ACC112 (cell line): Measurements from ENCODE around the gene PEX5.
"Not testable (repeated sequence)": the region's sequence is repeated elsewhere in the genome, so short reads cannot be mapped to it uniquely, and the experiment has no call there.

Experiments used
- H2AFZ ChIP-seq: fragments of 200-600 bp; sonication (generic); one replicate; pipeline ENCODE4 v1.6.0; 2017; ENCODE audit warnings: antibody characterized with exemption, low read length; ENCODE audit not compliant: unreplicated experiment
- H3K27ac ChIP-seq: fragments of 200-600 bp; sonication (generic); 2 replicates; pipeline ENCODE4 v1.5.1; 2014; ENCODE audit warnings: low read depth, mild to moderate bottlenecking, antibody characterized with exemption, low read length, moderate library complexity
- H3K27me3 ChIP-seq: fragments of 200-600 bp; sonication (generic); 2 replicates; pipeline ENCODE4 v1.6.1; 2014; ENCODE audit warnings: mild to moderate bottlenecking, antibody characterized with exemption, low read length, moderate library complexity, mixed read lengths; ENCODE audit not compliant: insufficient read depth
- H3K36me3 ChIP-seq: fragments of 200-600 bp; sonication (generic); 2 replicates; pipeline ENCODE4 v1.6.1; 2016; ENCODE audit warnings: mild to moderate bottlenecking, antibody characterized with exemption, low read length, moderate library complexity, mixed read lengths; ENCODE audit not compliant: insufficient read depth
- H3K4me1 ChIP-seq: fragments of 200-600 bp; sonication (generic); one replicate; pipeline ENCODE4 v1.6.1; 2016; ENCODE audit warnings: low read length, mixed read lengths; ENCODE audit not compliant: insufficient read depth, unreplicated experiment, control insufficient read depth
- H3K4me3 ChIP-seq: fragments of 200-600 bp; sonication (generic); 2 replicates; pipeline ENCODE4 v1.5.1; 2014; ENCODE audit warnings: mild to moderate bottlenecking, low read depth, low read length
- H3K79me2 ChIP-seq: fragments of 200-600 bp; sonication (generic); one replicate; pipeline ENCODE4 v1.6.0; 2016; ENCODE audit warnings: low read length; ENCODE audit not compliant: control insufficient read depth, unreplicated experiment, insufficient read depth

PEX5 gene

DNA sequence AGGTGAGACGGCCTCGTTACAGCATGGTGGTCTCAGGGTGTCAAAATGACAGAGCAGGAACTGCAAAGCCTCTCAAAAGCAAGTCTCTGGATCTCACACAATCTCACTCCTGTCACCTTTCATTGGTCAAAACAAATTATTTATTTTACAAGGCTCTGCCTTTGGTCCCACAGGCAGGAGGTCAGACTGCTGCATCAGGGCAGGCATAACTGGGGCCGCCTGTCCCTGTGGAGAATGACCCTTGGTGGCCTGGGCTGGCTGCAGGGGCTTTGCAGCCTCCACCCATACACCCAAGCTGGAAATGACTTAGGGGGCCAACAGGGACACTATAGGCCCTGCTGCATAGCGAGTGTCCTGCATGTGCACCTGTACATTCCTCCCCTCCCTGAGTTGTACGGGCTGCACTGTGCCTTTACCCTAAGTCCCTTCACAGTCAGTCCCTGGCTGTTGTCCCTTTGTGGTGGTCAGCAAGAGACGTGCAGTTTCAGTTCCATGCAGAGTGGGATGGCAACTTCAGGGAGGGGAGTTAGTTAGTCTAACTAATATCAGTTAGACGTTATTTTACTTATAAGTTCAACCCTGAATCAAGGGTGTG is 28.1 kb downstream of the PEX5 start:
- peaks cover 2% of the 10 kb centered on the region; the same call in 1 of the 2 replicates for H3K36me3 ChIP-seq
- no peak overlapping the region for H2AFZ ChIP-seq
- no peak overlapping the region for H3K4me3 ChIP-seq
- H3K27ac ChIP-seq, result no peak overlapping the region
- H3K79me2 ChIP-seq, result no peaks in the 10 kb centered on the region
- no peaks in the 10 kb centered on the region for H3K4me1 ChIP-seq
- no peaks in the 10 kb centered on the region for H3K27me3 ChIP-seq

DNA sequence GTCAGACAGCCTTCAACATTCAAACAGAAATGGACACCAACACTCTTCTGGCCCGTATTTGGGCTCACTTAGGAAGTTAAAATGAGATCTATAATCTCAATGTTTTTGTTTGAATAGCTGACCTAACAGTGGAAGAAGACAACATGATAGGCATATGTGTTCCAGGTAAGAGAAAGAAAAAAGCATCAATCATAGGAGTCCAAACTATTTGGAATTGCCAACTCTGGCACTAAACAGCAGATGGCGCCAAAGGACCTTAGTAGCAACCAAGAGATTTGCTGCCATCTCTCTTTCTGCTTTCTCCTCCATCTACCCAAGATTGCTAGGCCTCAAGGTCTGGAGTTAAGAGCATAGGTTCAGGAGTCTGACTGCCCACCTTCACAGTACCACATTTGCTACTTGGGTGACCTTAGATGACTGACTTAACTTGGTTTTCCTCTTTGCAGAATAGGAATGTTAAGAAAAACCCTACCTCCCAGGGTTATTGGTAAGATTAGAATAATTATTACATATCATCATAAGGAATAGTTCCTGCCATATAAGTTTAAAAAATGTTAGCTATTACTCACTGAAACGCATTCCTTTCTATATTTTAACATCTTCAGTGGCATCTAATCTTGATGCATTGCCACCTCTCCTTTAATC is 30.2 kb downstream of the PEX5 start:
- Histone ChIP-seq H3K27me3 (no peaks in the 10 kb centered on the region), H3K27ac (no peak overlapping the region), H3K79me2 (no peaks in the 10 kb centered on the region), H3K4me3 (no peak overlapping the region), H3K36me3 (no peaks in the 10 kb centered on the region), H2AFZ (no peak overlapping the region), H3K4me1 (no peaks in the 10 kb centered on the region)

DNA sequence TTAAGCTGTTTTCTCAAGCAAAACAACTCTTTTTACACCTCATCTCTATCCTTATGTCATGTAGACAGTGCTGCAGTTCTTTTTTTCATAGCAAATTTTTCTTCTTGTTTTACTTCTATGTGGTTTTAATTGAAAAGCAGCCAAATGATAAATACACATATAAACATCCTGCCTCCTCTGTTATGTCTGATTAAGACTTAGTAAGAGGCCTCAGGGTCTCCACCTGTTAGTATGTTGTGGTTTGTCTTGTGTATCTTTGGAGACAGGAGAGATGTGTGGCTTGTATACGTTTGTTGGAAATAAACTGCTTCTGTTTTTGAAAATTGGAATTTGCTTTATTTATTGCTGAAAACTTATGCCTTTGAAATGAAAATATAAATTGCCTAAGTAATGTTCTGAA is 32.0 kb downstream of the PEX5 start:
- no peaks in the 10 kb centered on the region for H3K79me2 ChIP-seq
- H3K4me3 ChIP-seq, result no peak overlapping the region
- no peak overlapping the region for H2AFZ ChIP-seq
- H3K36me3 ChIP-seq, result no peaks in the 10 kb centered on the region
- H3K4me1 ChIP-seq, result no peaks in the 10 kb centered on the region
- H3K27ac ChIP-seq, result no peak overlapping the region
- no peaks in the 10 kb centered on the region for H3K27me3 ChIP-seq

DNA sequence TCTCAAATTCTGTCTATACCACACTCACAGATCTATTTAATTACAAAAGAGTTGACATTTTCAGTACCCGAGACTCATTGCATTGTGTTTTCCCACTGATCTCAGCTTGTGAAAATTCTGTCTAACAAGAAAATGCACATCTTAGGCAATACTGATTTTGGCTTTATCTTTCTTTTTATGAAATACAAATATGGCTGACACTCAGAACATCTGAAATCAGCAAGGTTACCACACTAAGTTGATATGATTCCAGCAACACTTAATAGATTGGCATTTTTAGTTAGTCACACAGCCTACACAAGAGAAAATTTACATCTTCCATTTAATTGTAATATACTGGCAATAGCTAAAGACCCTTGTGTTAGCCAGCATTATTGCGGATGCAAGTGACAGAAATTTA is 40.3 kb downstream of the PEX5 start:
- H2AFZ ChIP-seq, result no peak overlapping the region
- H3K4me1 ChIP-seq, result no peaks in the 10 kb centered on the region
- no peak overlapping the region for H3K27ac ChIP-seq
- peaks cover 12% of the 10 kb centered on the region for H3K27me3 ChIP-seq
- H3K79me2 ChIP-seq, result no peaks in the 10 kb centered on the region
- H3K4me3 ChIP-seq, result no peak overlapping the region
- H3K36me3 ChIP-seq, result no peaks in the 10 kb centered on the region

DNA sequence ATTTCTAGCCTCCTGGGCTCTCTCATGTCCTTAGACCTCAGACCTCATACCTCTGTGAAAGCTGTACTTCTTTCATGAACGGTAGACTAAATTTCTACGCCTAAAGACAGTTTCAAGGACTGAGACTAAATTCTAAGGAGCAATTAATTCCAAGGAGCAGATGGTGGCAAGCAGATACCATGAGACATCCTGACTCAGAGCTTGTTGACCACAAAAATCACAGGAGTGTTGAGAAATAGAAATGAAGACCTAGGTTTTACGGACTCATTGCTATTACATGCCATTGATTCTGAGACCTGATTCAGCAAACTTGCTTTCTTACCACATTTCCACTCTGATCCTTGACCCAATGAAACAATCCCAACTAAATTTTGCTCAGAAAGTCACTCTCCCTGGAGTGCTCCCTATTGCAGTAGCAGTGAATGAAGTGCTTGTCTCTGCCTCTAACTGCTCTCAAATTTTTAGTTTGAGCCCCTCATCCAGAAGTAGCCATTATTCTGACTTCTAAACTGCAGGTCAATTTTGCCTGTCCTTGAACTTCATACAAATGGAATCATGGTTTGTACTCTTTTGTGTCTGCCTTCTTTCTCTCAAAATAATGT is 52.0 kb downstream of the PEX5 start:
- H3K36me3 ChIP-seq, result no peaks in the 10 kb centered on the region
- H3K4me1 ChIP-seq, result no peaks in the 10 kb centered on the region
- H3K27ac ChIP-seq, result no peak overlapping the region
- H3K4me3 ChIP-seq, result no peak overlapping the region
- no peaks in the 10 kb centered on the region for H3K79me2 ChIP-seq
- H3K27me3 ChIP-seq, result peaks cover 4% of the 10 kb centered on the region
- H2AFZ ChIP-seq, result no peak overlapping the region

DNA sequence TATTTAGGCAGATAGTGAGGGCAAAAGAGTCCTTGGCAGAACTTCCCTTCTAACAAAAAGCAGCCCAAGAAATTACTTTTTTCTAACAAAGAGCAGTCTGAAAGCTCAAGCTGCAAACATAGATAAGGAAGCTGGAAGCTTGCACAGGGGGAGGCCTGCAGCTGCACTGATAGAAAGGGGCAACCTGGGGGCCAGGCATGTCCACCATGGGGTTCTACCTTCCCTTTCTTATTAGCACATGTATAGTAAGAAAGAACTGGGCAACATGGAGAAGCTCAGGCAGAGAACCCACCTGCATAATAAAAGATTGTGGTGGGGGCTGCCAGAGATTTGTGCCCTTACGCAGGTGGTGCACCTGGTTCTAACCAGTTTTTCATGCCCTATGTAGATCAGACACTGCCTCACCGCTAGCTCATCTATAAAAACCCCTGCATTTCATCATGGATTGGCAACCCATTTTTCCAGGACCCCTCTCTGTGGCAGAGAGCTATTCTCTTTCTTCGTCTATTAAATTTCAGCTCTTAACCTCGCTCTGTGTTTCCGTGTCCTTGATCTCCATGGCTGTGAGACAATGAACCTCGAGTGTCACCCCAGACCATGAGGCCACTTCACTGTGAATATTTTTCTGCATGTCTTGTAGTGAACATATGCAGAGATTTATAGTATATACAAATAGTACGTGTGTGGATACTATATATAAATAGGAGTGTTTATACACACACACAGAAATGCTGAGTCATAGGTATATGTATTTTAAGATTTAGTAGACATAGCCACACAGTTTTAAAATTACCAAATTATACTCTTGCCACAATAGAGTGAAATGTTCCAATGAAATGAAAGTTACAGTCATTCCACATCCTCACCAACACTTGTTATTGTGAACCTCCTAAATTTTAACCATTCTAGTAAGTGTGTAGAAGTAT is 53.0 kb downstream of the PEX5 start:
- Histone ChIP-seq H3K27me3 (peaks cover 4% of the 10 kb centered on the region), H3K36me3 (no peaks in the 10 kb centered on the region), H3K4me3 (no peak overlapping the region), H2AFZ (no peak overlapping the region), H3K4me1 (no peaks in the 10 kb centered on the region), H3K27ac (no peak overlapping the region), H3K79me2 (no peaks in the 10 kb centered on the region)

DNA sequence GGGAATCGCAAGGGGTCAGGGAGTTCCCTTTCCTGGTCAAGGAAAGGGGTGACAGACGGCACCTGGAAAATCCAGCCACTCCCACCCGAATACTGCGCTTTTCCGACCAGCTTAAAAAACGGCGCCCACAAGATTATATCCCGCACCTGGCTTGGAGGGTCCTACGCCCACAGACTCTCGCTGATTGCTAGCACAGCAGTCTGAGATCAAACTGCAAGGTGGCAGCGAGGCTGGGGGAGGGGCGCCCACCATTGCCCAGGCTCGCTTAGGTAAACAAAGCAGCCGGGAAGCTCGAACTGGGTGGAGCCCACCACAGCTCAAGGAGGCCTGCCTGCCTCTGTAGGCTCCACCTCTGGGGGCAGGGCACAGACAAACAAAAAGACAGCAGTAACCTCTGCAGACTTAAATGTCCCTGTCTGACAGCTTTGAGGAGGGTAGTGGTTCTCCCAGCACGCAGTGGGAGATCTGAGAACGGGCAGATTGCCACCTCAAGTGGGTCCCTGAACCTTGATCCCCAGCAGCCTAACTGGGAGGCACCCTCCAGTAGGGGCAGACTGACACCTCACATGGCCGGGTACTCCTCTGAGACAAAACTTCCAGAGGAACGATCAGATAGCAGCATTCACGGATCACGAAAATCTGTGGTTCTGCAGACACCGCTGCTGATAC is 62.0 kb downstream of the PEX5 start:
- H3K27ac ChIP-seq, H3K27me3 ChIP-seq, H3K4me1 ChIP-seq, H3K4me3 ChIP-seq, H3K79me2 ChIP-seq, H3K36me3 ChIP-seq, H2AFZ ChIP-seq: not testable (repeated sequence)

DNA sequence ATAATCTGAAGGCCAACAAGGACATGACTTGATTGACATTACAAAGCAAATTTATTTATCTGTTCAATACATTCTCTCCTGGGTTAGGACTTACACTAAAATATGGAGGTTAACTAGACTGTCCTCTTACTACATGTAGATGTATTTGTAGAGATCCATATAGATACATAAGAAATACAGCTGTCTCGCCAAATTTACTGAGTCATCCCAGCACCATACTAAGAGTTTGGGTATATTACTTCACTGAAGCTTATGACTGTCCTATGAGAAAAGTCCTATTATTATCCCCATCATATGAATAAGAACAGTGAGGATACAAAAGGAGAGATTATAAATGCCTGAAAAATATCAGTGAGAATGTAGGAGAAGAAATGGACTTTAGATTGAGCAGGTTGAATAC is 69.6 kb downstream of the PEX5 start:
- no peak overlapping the region for H3K4me3 ChIP-seq
- no peaks in the 10 kb centered on the region for H3K36me3 ChIP-seq
- H3K4me1 ChIP-seq, result no peaks in the 10 kb centered on the region
- peaks cover 29% of the 10 kb centered on the region for H3K27me3 ChIP-seq
- no peak overlapping the region for H2AFZ ChIP-seq
- no peaks in the 10 kb centered on the region for H3K79me2 ChIP-seq
- no peak overlapping the region for H3K27ac ChIP-seq
